ENCODE data around the gene SEPTIN12.

GRCh38 chr16:4743226-4743878 lies 44.8 kb downstream of the SEPTIN12 start:
- TF ChIP-seq CTCF (conservative IDR thresholded peaks at IDR 0.05; ENCODE audit: low read depth in 2 of 2) (no peak), ZNF114 (CRISPR knock-in tag; IDR thresholded peaks at IDR 0.05) (no peak), REST (IDR thresholded peaks at IDR 0.05; ENCODE audit: unreplicated experiment) (no peak), EZH2 (IDR thresholded peaks at IDR 0.05; ENCODE audit: low read depth, unreplicated experiment) (no peak), CREB1 (CRISPR knock-in tag; IDR thresholded peaks at IDR 0.05; ENCODE audit: low read depth) (no peak), ZNF331 (CRISPR knock-in tag; IDR thresholded peaks at IDR 0.05; ENCODE audit: low read depth) (no peak), EZH2phosphoT487 (IDR thresholded peaks at IDR 0.05; ENCODE audit: unreplicated experiment) (no peak), POLR2AphosphoS5 (IDR thresholded peaks at IDR 0.05; ENCODE audit: low read depth) (no peak)
